ENCODE measurements around the gene BRINP3. TPM values are rescaled to one million over a fixed set of nuclear protein-coding genes. Genes with fewer than 3 reads are reported as not detected.
"Not testable (repeated sequence)": the region's sequence is repeated elsewhere in the genome, so short reads cannot be mapped to it uniquely, and the experiment has no call there.

Gene BRINP3
- total RNA-seq, 1 donor from 2014 or later, result not detected

GRCh38 chr1:190120564-190120963, 357.1 kb downstream of the BRINP3 start:
- intact Hi-C loops (cut with micrococcal nuclease), result not testable (repeated sequence)

GRCh38 chr1:190119683-190120082, 358.0 kb downstream of the BRINP3 start:
- intact Hi-C loops (cut with micrococcal nuclease), result no loop called here

GRCh38 chr1:190116921-190117320, 360.7 kb downstream of the BRINP3 start:
- intact Hi-C loops (cut with micrococcal nuclease), result no loop called here

GRCh38 chr1:190104961-190105360, 372.7 kb downstream of the BRINP3 start:
- intact Hi-C loops (cut with micrococcal nuclease), result no loop called here

GRCh38 chr1:190102757-190103326, 374.8 kb downstream of the BRINP3 start:
- intact Hi-C loops (cut with micrococcal nuclease), result no loop called here

- intact Hi-C loops (cut with micrococcal nuclease), result no loop called here
Measured at GRCh38 chr1:190101756-190102155, 375.9 kb downstream of the BRINP3 start.

- intact Hi-C loops (cut with micrococcal nuclease), result no loop called here
Measured at GRCh38 chr1:190098756-190099155, 378.9 kb downstream of the BRINP3 start.

GRCh38 chr1:190098107-190098506, 379.6 kb downstream of the BRINP3 start:
- intact Hi-C loops (cut with micrococcal nuclease), result no loop called here

- intact Hi-C loops (cut with micrococcal nuclease), result no loop called here
Measured at GRCh38 chr1:190095596-190095995, 382.1 kb downstream of the BRINP3 start.

- intact Hi-C loops (cut with micrococcal nuclease), result no loop called here
Measured at GRCh38 chr1:190084552-190084951, 393.1 kb downstream of the BRINP3 start.

- intact Hi-C loops (cut with micrococcal nuclease), result no loop called here
Measured at GRCh38 chr1:190068304-190068703, 409.4 kb downstream of the BRINP3 start.

- intact Hi-C loops (cut with micrococcal nuclease), result no loop called here
Measured at GRCh38 chr1:190067592-190067991, 410.1 kb downstream of the BRINP3 start.

- intact Hi-C loops (cut with micrococcal nuclease), result no loop called here
Measured at GRCh38 chr1:190066011-190066410, 411.7 kb downstream of the BRINP3 start.

- intact Hi-C loops (cut with micrococcal nuclease), result no loop called here
Measured at GRCh38 chr1:190049314-190049713, 428.4 kb downstream of the BRINP3 start.
